A549 (cell line): Measurements from ENCODE around the gene CCS. TPM values are rescaled to one million over a fixed set of nuclear protein-coding genes. Genes with fewer than 3 reads are reported as not detected.
A peak's percentile ranks its signal among the peaks of the same experiment; 100 is the strongest.

Source experiments
- ATAC-seq, 2 experiments: fragments of 200-7000 bp in 1 of 2; fragments of >200 bp in 1 of 2; cut with Nextera tagmentation in 1 of 2; cut with Tn5 transposase in 1 of 2; 3 replicates each; pipeline versions ENCODE4 v1.8.0 to v1.9.1; 2018 to 2020; ENCODE audit warnings: mild to moderate bottlenecking in 1 of 2, moderate library complexity in 1 of 2
- CTCF ChIA-PET: fragments of 300-600 bp; sonication (Branson Sonifier 250); formaldehyde crosslinking; extraction: SDS; loops from one replicate; lab custom pipeline; 2021; ENCODE audit warnings: antibody characterized with exemption, inconsistent platforms; lab: Yijun Ruan, JAX
- POLR2A ChIA-PET: fragments of 350-600 bp; formaldehyde crosslinking; extraction: SDS; loops from one replicate; lab custom pipeline; 2021; ENCODE audit warnings: antibody characterized with exemption, inconsistent platforms; lab: Yijun Ruan, JAX
- DNase-seq, 2 experiments: peaks; one replicate each; pipeline versions ENCODE4 v3.0.0 to v3.0.0-alpha.2; 2011 to 2016; ENCODE audit warnings: low read depth in 1 of 2, low spot score in 1 of 2
- FAIRE-seq: peaks from 2 replicates; lab custom pipeline; 2011; peaks lifted over from hg19 to GRCh38; lab: Jason Lieb, UNC
- H3K27ac ChIP-seq, 2 experiments: fragments of >200 bp; sonication (Bioruptor Twin); formaldehyde crosslinking; 3 replicates each; pipeline ENCODE4 v1.5.1; 2016 to 2017
- H3K4me1 ChIP-seq: fragments of >200 bp; sonication (Bioruptor Twin); formaldehyde crosslinking; 3 replicates; pipeline ENCODE4 v1.6.1; 2016
- H3K4me2 ChIP-seq: fragments of >200 bp; sonication (Bioruptor Twin); formaldehyde crosslinking; 3 replicates; pipeline ENCODE4 v1.6.1; 2016
- H3K4me3 ChIP-seq: fragments of >200 bp; sonication (Bioruptor Twin); formaldehyde crosslinking; 3 replicates; pipeline ENCODE4 v1.5.1; 2016
- H3K9me3 ChIP-seq: fragments of >200 bp; sonication (Bioruptor Twin); formaldehyde crosslinking; 3 replicates; pipeline ENCODE4 v1.6.1; 2016
- CBX8 ChIP-seq: fragments of 200-600 bp; sonication (generic); IDR thresholded peaks from 2 replicates; pipeline ENCODE4 v1.6.1; 2016
- CEBPB ChIP-seq, 2 experiments: fragments of >200 bp in 1 of 2; sonication (Bioruptor Twin) in 1 of 2; formaldehyde crosslinking in 1 of 2; IDR thresholded peaks; 2 replicates each; pipeline ENCODE4 v1.6.1; 2012 to 2016
- CHD4 ChIP-seq: fragments of 200-600 bp; sonication (generic); IDR thresholded peaks from 2 replicates; pipeline ENCODE4 v1.6.1; 2016; ENCODE audit warnings: antibody characterized with exemption, mild to moderate bottlenecking, borderline replicate concordance
- CTCF ChIP-seq: fragments of >200 bp; sonication (Bioruptor Twin); formaldehyde crosslinking; IDR thresholded peaks from 3 replicates; pipeline ENCODE4 v1.5.1; 2016
- EHF ChIP-seq: fragments of 250-450 bp; sonication (Bioruptor Pico); IDR thresholded peaks from 2 replicates; pipeline ENCODE4 v1.5.0; 2020; ENCODE audit warnings: mild to moderate bottlenecking
- EHMT2 ChIP-seq: fragments of 200-600 bp; sonication (generic); IDR thresholded peaks from 2 replicates; pipeline ENCODE4 v1.6.1; 2016; ENCODE audit warnings: antibody characterized with exemption, low read depth, mild to moderate bottlenecking, moderate library complexity
- FOSB ChIP-seq: fragments of 250-450 bp; sonication (Bioruptor Pico); IDR thresholded peaks from 2 replicates; pipeline ENCODE4 v1.5.0; 2020; ENCODE audit warnings: mild to moderate bottlenecking, moderate library complexity
- FOXS1 ChIP-seq: fragments of 250-450 bp; sonication (Bioruptor Pico); IDR thresholded peaks from 2 replicates; pipeline ENCODE4 v1.5.0; 2020; ENCODE audit warnings: mild to moderate bottlenecking, moderate library complexity
- HES2 ChIP-seq: fragments of >200 bp; sonication (Bioruptor Twin); formaldehyde crosslinking; IDR thresholded peaks from 2 replicates; pipeline ENCODE4 v1.6.1; 2016
- HEYL ChIP-seq: fragments of 250-450 bp; sonication (Bioruptor Pico); IDR thresholded peaks from 2 replicates; pipeline ENCODE4 v1.8.0; 2021; ENCODE audit warnings: mild to moderate bottlenecking, moderate library complexity
- HMGXB4 ChIP-seq: fragments of 250-450 bp; sonication (Bioruptor Pico); IDR thresholded peaks from 2 replicates; pipeline ENCODE4 v1.5.0; 2021; ENCODE audit warnings: mild to moderate bottlenecking, moderate library complexity, borderline replicate concordance
- HOXA7 ChIP-seq: fragments of 250-450 bp; sonication (Bioruptor Pico); IDR thresholded peaks from 2 replicates; pipeline ENCODE4 v1.5.0; 2020; ENCODE audit warnings: mild to moderate bottlenecking, moderate library complexity
- HOXB5 ChIP-seq: fragments of 250-450 bp; sonication (Bioruptor Pico); IDR thresholded peaks from 2 replicates; pipeline ENCODE4 v1.5.0; 2020; ENCODE audit warnings: mild to moderate bottlenecking, moderate library complexity
- KDM5A ChIP-seq: fragments of 200-600 bp; sonication (generic); IDR thresholded peaks from 2 replicates; pipeline ENCODE4 v1.6.1; 2016; ENCODE audit warnings: antibody characterized with exemption, mild to moderate bottlenecking
- MAX ChIP-seq: IDR thresholded peaks from 2 replicates; pipeline ENCODE4 v1.6.1; 2012
- POLR2A ChIP-seq: IDR thresholded peaks from 2 replicates; pipeline ENCODE4 v1.6.1; 2012; ENCODE audit warnings: mild to moderate bottlenecking, low read length
- POLR2AphosphoS2 ChIP-seq: conservative IDR thresholded peaks from 2 replicates; pipeline ENCODE4 v1.6.1; 2012; ENCODE audit warnings: low read length, improper control_type of control experiment, inconsistent platforms
- RAD21 ChIP-seq, 2 experiments: fragments of >200 bp in 1 of 2; sonication (Bioruptor Twin) in 1 of 2; formaldehyde crosslinking in 1 of 2; IDR thresholded peaks in 1 of 2; conservative IDR thresholded peaks in 1 of 2; 2 replicates in 1 of 2; 3 replicates in 1 of 2; pipeline ENCODE4 v1.6.1; 2012 to 2018; ENCODE audit warnings: inconsistent platforms in 1 of 2
- REST ChIP-seq: fragments of 200-600 bp; sonication (generic); IDR thresholded peaks from 2 replicates; pipeline ENCODE4 v1.6.1; 2016; ENCODE audit warnings: antibody characterized with exemption, mild to moderate bottlenecking, moderate library complexity
- ZNF302 ChIP-seq: fragments of 250-450 bp; sonication (Bioruptor Pico); IDR thresholded peaks from 2 replicates; pipeline ENCODE4 v1.9.0; 2021; ENCODE audit warnings: inconsistent platforms, mild to moderate bottlenecking, moderate library complexity
- WGBS: methylation state at CpG from one replicate; pipeline ENCODE4 v1.1.6; 2017; ENCODE audit errors: missing lambda C conversion rate; 5-methylcytosine and 5-hydroxymethylcytosine counted together
- polyA plus RNA-seq, 4 experiments: library from polyadenylated mRNA; depleted of rRNA in 3 of 4; stranded (reverse); fragments of >200 nt; fragmentation: RNase III in 1 of 4; extraction: RNeasy Plus Mini Kit Qiagen cat#74134 plus additional on column Dnase treatment in 1 of 4; gene quantifications; 2 replicates in 3 of 4; 3 replicates in 1 of 4; pipeline ENCODE4 v1.2.3, GENCODE V29; 2011 to 2017

Gene CCS
- polyA plus RNA-seq, 2 of the 4 experiments (the other 2 are of a cell fraction), result 18.3 to 46.5 TPM

GRCh38 chr11:66595245-66595904, 2.4 kb downstream of the CCS start:
- WGBS, result 93% methylated on average over 5 of the region's 5 CpGs
- FAIRE-seq (no peak), ATAC-seq (no peak), DNase-seq (no peak)
- TF ChIP-seq HMGXB4 (CRISPR knock-in tag), result no peak
- no peak for TF ChIP-seq KDM5A
- no peak for TF ChIP-seq HES2
- no peak for TF ChIP-seq MAX
- TF ChIP-seq RAD21 (conservative IDR thresholded peaks at IDR 0.05 in 1 of 2, IDR thresholded peaks at IDR 0.05 in 1 of 2), result no peak
- no peak for TF ChIP-seq ZNF302 (CRISPR knock-in tag)
- no peak for TF ChIP-seq EHF (CRISPR knock-in tag)
- no peak for TF ChIP-seq CBX8
- TF ChIP-seq FOSB, result no peak
- no peak for TF ChIP-seq POLR2A
- no peak for TF ChIP-seq CTCF
- TF ChIP-seq REST, result no peak
- TF ChIP-seq HOXB5, result no peak
- no peak for TF ChIP-seq CEBPB (IDR thresholded peaks at IDR 0.05)
- TF ChIP-seq EHMT2, result no peak
- TF ChIP-seq CHD4, result no peak
- TF ChIP-seq POLR2AphosphoS2, result no peak
- POLR2A ChIA-PET, result no interaction called here
- Histone ChIP-seq H3K4me2 (0 out of 3 replicates have a peak overlapping the region, but pooled peaks have one; percentile 5), H3K27ac (no peak overlapping the region), H3K4me1 (peaks cover 9% of the 10 kb centered on the region; the same call in 2 of the 3 replicates), H3K9me3 (no peaks in the 10 kb centered on the region; the same call in 2 of the 3 replicates), H3K4me3 (no peak overlapping the region)
- CTCF ChIA-PET, result interaction anchor here (0.9 to 9.5 kb wide), 3 partner anchors 15 to 83 kb away, joined by 4 to 89 read pairs (median 12); partner anchors contain the start of gene RBM4B

GRCh38 chr11:66598993-66599392, 6.0 kb downstream of the CCS start:
- CTCF ChIA-PET, result interaction anchor here (0.6 to 4.3 kb wide), 5 partner anchors 8 to 868 kb away, joined by 3 to 16 read pairs (median 4); partner anchors contain the start of gene CCDC87
- FAIRE-seq, result no peak

More at GRCh38 chr11:66598993-66599392, 6.0 kb downstream of the CCS start:
- Histone ChIP-seq H3K4me3 (no peak overlapping the region), H3K4me1 (0 out of 3 replicates have a peak, but pooled peaks cover 3% of the 10 kb centered on the region), H3K9me3 (no peaks in the 10 kb centered on the region), H3K4me2 (no peak overlapping the region), H3K27ac (no peak overlapping the region)
- ATAC-seq, result no peak
- TF ChIP-seq HEYL (CRISPR knock-in tag) (no peak), HOXA7 (CRISPR knock-in tag) (no peak), HOXB5 (no peak), FOSB (no peak), FOXS1 (CRISPR knock-in tag) (no peak)
- no peak for DNase-seq
- POLR2A ChIA-PET, result interaction anchor here (2.4 kb wide), 1 partner anchor 17 kb away, joined by 11 read pairs; the partner anchor contains the start of gene RBM14
- WGBS, result 95% methylated on average over 6 of the region's 6 CpGs
